ENCODE measurements around the gene AGBL1.

DNA sequence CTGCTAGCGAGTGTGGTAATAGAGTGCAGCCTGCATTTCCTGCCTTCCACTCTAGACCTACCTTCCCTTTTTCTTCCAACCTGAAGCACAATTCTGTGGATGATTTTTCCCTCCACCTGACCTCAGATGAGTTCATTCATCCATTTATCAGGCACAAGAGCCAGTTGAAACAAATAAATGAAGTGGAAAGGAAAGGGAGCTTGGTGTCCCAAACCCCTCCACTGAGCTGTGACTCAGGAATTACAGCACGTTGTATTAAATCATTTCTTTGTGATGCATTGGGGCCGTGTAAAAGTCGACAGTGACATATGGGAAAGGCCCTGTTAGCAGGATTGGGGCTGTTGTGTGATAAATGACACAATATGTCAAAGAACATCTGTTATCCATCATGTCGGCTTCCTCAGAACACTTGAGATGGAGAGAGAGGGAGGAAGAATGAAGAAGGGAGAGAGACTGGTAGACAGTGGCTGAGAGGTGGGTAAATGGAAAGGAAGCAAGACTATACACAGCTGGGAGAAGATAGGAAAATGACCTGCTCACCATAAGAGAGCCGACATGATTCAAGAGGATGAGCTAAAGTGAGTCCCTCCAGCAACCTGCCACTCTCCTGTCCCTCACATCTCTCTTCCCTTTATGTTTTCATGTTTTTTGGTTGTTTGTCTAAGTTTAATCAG is 366.0 kb downstream of the AGBL1 start:
- no peak for TF ChIP-seq EZH2 (IDR thresholded peaks at IDR 0.05; ENCODE audit: insufficient read depth, poor library complexity, severe bottlenecking)
- no peak for TF ChIP-seq EZH2phosphoT487 (IDR thresholded peaks at IDR 0.05; ENCODE audit: insufficient read depth, low read depth)

Measured in GM23248 (cell line).